ENCODE data around the gene DPEP2.

Gene DPEP2

GRCh38 chr16:67993207-67994039 is 5.9 kb downstream of the DPEP2 start:
- TF ChIP-seq TAF1 (IDR thresholded peaks at IDR 0.05; ENCODE audit: borderline replicate concordance, insufficient read depth, low read length): no peak
- TF ChIP-seq, protein P1, sequence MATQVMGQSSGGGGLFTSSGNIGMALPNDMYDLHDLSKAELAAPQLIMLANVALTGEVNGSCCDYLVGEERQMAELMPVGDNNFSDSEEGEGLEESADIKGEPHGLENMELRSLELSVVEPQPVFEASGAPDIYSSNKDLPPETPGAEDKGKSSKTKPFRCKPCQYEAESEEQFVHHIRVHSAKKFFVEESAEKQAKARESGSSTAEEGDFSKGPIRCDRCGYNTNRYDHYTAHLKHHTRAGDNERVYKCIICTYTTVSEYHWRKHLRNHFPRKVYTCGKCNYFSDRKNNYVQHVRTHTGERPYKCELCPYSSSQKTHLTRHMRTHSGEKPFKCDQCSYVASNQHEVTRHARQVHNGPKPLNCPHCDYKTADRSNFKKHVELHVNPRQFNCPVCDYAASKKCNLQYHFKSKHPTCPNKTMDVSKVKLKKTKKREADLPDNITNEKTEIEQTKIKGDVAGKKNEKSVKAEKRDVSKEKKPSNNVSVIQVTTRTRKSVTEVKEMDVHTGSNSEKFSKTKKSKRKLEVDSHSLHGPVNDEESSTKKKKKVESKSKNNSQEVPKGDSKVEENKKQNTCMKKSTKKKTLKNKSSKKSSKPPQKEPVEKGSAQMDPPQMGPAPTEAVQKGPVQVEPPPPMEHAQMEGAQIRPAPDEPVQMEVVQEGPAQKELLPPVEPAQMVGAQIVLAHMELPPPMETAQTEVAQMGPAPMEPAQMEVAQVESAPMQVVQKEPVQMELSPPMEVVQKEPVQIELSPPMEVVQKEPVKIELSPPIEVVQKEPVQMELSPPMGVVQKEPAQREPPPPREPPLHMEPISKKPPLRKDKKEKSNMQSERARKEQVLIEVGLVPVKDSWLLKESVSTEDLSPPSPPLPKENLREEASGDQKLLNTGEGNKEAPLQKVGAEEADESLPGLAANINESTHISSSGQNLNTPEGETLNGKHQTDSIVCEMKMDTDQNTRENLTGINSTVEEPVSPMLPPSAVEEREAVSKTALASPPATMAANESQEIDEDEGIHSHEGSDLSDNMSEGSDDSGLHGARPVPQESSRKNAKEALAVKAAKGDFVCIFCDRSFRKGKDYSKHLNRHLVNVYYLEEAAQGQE (IDR thresholded peaks at IDR 0.05; ENCODE audit: insufficient read depth in 1 of 2, low read depth in 2 of 2, low read length in 2 of 2): no peak
- TF ChIP-seq FOXP2 (optimal IDR thresholded peaks at IDR 0.05; ENCODE audit: borderline replicate concordance, extremely low read depth, extremely low read length, insufficient read depth): no peak
- no peak for TF ChIP-seq SIN3A (IDR thresholded peaks at IDR 0.05; ENCODE audit: borderline replicate concordance, insufficient read depth, low read length)
- no peak for TF ChIP-seq POLR2AphosphoS5 (IDR thresholded peaks at IDR 0.05; ENCODE audit: low read depth, low read length)

- peak; percentile 3 for TF ChIP-seq FOXP2 (optimal IDR thresholded peaks at IDR 0.05; ENCODE audit: borderline replicate concordance, extremely low read depth, extremely low read length, insufficient read depth)
- TF ChIP-seq SIN3A (IDR thresholded peaks at IDR 0.05; ENCODE audit: borderline replicate concordance, insufficient read depth, low read length): no peak
- no peak for TF ChIP-seq TAF1 (IDR thresholded peaks at IDR 0.05; ENCODE audit: borderline replicate concordance, insufficient read depth, low read length)
Observed at GRCh38 chr16:67992661-67993206, 6.5 kb downstream of the DPEP2 start.

DNA sequence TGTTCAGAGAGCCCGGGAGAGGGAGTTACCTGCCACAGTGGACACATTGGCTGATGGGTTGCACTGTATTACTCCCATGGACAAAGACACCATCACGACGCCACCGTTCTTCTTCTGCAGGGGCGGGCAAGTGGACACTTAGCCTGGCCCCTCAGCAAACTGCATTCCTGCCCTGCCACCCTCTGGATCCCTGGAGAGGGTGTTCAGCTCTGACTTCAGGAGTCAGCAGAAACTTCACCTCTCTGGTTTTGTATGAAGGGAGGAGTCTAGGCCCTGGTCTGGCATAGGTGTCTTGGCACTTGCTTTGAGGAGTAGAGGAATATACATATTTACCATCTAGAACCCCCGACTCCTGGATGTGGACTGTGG is 9.3 kb downstream of the DPEP2 start:
- TF ChIP-seq TAF1 (IDR thresholded peaks at IDR 0.05; ENCODE audit: borderline replicate concordance, insufficient read depth, low read length) (no peak), FOXP2 (optimal IDR thresholded peaks at IDR 0.05; ENCODE audit: borderline replicate concordance, extremely low read depth, extremely low read length, insufficient read depth) (no peak), POLR2AphosphoS5 (IDR thresholded peaks at IDR 0.05; ENCODE audit: low read depth, low read length) (no peak), SIN3A (IDR thresholded peaks at IDR 0.05; ENCODE audit: borderline replicate concordance, insufficient read depth, low read length) (no peak)
- TF ChIP-seq, protein P1 (IDR thresholded peaks at IDR 0.05; ENCODE audit: insufficient read depth in 1 of 2, low read depth in 2 of 2, low read length in 2 of 2): no peak

DNA sequence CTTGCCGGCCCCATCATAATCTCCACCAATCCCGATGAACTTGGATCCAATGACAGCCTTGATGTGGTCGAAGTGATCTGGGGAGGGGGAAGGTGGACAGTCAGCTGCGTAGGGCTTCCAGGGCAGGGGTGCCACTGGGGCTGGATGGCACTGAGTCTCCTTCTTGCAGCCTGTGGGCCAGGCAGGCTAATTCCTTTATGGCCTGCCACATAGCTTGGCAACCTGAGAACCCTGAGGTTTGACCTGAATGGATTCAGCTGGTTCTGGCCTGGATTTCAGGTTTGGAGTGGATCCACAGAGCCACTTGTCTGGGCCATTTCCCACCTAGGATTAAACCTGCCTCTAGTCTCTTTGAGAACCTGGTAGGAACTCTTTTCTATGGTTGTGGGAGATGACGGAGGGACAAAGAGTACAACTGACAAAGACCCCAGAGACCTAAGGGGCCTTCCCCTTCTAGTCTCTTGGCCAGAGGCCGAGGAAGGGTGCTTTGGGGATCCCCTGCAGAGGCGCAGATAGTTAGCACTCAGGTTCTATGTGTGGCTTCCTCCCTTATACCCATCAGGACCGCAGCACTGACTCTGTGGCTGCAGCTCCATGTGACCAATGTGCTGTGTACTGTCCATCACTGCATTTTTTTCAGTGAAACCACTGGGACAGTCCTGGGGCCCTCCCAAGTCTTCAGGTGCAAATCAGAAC is 9.8 kb downstream of the DPEP2 start:
- no peak for TF ChIP-seq TAF1 (IDR thresholded peaks at IDR 0.05; ENCODE audit: borderline replicate concordance, insufficient read depth, low read length)
- no peak for TF ChIP-seq SIN3A (IDR thresholded peaks at IDR 0.05; ENCODE audit: borderline replicate concordance, insufficient read depth, low read length)
- TF ChIP-seq FOXP2 (optimal IDR thresholded peaks at IDR 0.05; ENCODE audit: borderline replicate concordance, extremely low read depth, extremely low read length, insufficient read depth): no peak
- no peak for TF ChIP-seq POLR2AphosphoS5 (IDR thresholded peaks at IDR 0.05; ENCODE audit: low read depth, low read length)
- TF ChIP-seq, protein P1 (IDR thresholded peaks at IDR 0.05; ENCODE audit: insufficient read depth in 1 of 2, low read depth in 2 of 2, low read length in 2 of 2): no peak

GRCh38 chr16:67988675-67989074 is 10.6 kb downstream of the DPEP2 start:
- TF ChIP-seq, protein P1 (IDR thresholded peaks at IDR 0.05; ENCODE audit: insufficient read depth in 1 of 2, low read depth in 2 of 2, low read length in 2 of 2): no peak
- TF ChIP-seq SIN3A (IDR thresholded peaks at IDR 0.05; ENCODE audit: borderline replicate concordance, insufficient read depth, low read length): no peak
- no peak for TF ChIP-seq TAF1 (IDR thresholded peaks at IDR 0.05; ENCODE audit: borderline replicate concordance, insufficient read depth, low read length)
- no peak for TF ChIP-seq POLR2AphosphoS5 (IDR thresholded peaks at IDR 0.05; ENCODE audit: low read depth, low read length)
- TF ChIP-seq FOXP2 (optimal IDR thresholded peaks at IDR 0.05; ENCODE audit: borderline replicate concordance, extremely low read depth, extremely low read length, insufficient read depth): no peak

Measured in PFSK-1 (cell line).